ENCODE measurements around the gene AGAP3. TPM values are rescaled to one million over a fixed set of nuclear protein-coding genes. Genes with fewer than 3 reads are reported as not detected.

Gene AGAP3
- total RNA-seq, 3 donors from 2014 or later: 29.7 to 46.3 (median 35.1) TPM

- ATAC-seq: peak; percentile 32 to 33
- Mint-ChIP-seq H3K36me3 (ENCODE audit: insufficient read depth) (peaks cover 6% of the 10 kb centered on the region), H3K4me3 (peak overlapping the region; percentile 29), H3K4me1 (ENCODE audit: low read depth) (peaks cover 15% of the 10 kb centered on the region), H3K27me3 (ENCODE audit: low read depth) (peaks cover 12% of the 10 kb centered on the region), H3K9me3 (no peaks in the 10 kb centered on the region)
- DNase-seq: no peak
These were observed 28.1 kb downstream of the AGAP3 start for GRCh38 chr7:151114151-151115090.

- H3K4me1 Mint-ChIP-seq (ENCODE audit: low read depth): peaks cover 15% of the 10 kb centered on the region
- H3K27me3 Mint-ChIP-seq (ENCODE audit: low read depth): peaks cover 12% of the 10 kb centered on the region
- peak overlapping the region; percentile 69 for H3K4me3 Mint-ChIP-seq
- H3K9me3 Mint-ChIP-seq: no peaks in the 10 kb centered on the region
- peaks cover 7% of the 10 kb centered on the region for H3K36me3 Mint-ChIP-seq (ENCODE audit: insufficient read depth)
- ATAC-seq: peak; percentile 67 to 73
- DNase-seq: peak; percentile 23
These were observed 29.0 kb downstream of the AGAP3 start for GRCh38 chr7:151115121-151115835.

DNA sequence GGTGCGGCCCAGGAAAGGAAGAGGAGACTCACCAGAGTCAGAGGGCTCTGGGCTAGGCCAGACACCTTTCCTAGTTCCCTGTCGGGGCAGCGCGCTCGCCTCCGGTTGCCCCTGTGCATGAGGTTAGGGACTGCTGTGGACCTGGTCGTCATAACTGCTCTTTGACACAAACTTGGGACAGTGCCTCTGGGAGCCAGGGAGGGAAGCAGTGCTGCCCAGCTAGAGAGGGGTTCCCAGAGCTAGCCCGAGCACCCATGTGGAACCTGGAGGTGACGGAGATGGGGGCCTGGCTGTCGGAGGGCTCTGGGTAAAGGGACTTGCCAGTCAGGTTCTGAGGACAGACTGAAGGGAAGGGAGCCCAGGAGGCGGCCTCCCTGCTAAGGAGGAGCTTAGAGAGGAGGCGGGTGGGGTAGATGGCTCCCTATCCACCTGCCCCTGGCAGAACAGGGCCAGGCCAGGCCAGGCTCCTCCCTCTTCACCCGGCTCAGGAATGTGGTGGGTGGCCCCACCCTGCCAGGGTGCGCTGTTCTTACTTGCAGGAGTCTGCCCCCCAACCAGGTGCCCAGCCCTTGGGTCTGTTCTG lies 29.7 kb downstream of the AGAP3 start:
- Mint-ChIP-seq H3K4me1 (ENCODE audit: low read depth) (peaks cover 15% of the 10 kb centered on the region), H3K9me3 (no peaks in the 10 kb centered on the region), H3K36me3 (ENCODE audit: insufficient read depth) (peaks cover 13% of the 10 kb centered on the region), H3K27me3 (ENCODE audit: low read depth) (peaks cover 12% of the 10 kb centered on the region), H3K4me3 (peak overlapping the region; percentile 69)
- no peak for DNase-seq
- ATAC-seq: no peak

- DNase-seq: no peak
- peak overlapping the region; percentile 43 for H3K4me3 Mint-ChIP-seq
- no peaks in the 10 kb centered on the region for H3K9me3 Mint-ChIP-seq
- peaks cover 15% of the 10 kb centered on the region for H3K36me3 Mint-ChIP-seq (ENCODE audit: insufficient read depth)
- H3K4me1 Mint-ChIP-seq (ENCODE audit: low read depth): peaks cover 16% of the 10 kb centered on the region
- peaks cover 12% of the 10 kb centered on the region for H3K27me3 Mint-ChIP-seq (ENCODE audit: low read depth)
- no peak for ATAC-seq
These were observed 30.5 kb downstream of the AGAP3 start for GRCh38 chr7:151116603-151117440.

- DNase-seq (peak; percentile 35), ATAC-seq (peak in 1 of 2 donors; percentile 23)
- peaks cover 12% of the 10 kb centered on the region for H3K27me3 Mint-ChIP-seq (ENCODE audit: low read depth)
- peak overlapping the region; percentile 35 for H3K4me3 Mint-ChIP-seq
- H3K4me1 Mint-ChIP-seq (ENCODE audit: low read depth): peaks cover 16% of the 10 kb centered on the region
- peaks cover 15% of the 10 kb centered on the region for H3K36me3 Mint-ChIP-seq (ENCODE audit: insufficient read depth)
- no peaks in the 10 kb centered on the region for H3K9me3 Mint-ChIP-seq
These were observed 31.3 kb downstream of the AGAP3 start for GRCh38 chr7:151117565-151117964.

DNA sequence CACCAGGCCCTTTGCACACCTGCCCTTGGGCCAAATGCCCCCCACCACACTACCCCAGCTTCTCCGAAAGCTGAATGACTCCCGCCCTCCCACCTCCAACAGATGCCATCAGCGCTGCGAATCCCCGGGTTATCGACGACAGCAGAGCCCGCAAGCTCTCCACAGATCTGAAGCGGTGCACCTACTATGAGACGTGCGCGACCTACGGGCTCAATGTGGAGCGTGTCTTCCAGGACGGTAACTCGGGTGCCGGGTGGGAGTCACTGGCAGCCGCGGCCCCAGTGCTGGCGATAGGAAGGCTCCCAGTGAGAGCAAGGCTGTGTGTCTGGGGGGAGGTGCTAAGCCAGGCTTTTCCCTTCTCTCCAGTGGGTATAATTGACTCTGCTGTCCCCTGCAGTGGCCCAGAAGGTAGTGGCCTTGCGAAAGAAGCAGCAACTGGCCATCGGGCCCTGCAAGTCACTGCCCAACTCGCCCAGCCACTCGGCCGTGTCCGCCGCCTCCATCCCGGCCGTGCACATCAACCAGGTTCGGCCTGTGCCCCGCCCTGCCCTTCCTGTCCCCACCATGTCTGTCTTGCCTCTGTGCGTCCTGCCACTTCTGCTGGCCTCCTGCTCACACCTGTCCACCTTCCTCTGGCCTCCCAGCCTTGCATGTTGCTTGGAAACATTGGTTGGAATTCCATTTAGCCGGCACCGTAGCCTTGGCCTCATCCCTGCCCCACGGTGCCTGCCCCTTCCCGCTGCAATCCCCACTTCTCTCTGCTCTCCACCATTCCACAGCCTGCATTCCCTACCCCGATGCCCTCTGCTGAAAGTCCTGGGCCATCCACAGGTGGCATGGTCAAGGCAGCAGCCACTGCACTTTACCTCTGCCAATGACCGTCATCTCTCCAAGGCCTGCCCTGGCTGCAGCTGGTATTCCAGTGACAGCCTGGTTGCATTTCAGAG lies 32.1 kb downstream of the AGAP3 start:
- no peak overlapping the region for H3K4me3 Mint-ChIP-seq

DNA sequence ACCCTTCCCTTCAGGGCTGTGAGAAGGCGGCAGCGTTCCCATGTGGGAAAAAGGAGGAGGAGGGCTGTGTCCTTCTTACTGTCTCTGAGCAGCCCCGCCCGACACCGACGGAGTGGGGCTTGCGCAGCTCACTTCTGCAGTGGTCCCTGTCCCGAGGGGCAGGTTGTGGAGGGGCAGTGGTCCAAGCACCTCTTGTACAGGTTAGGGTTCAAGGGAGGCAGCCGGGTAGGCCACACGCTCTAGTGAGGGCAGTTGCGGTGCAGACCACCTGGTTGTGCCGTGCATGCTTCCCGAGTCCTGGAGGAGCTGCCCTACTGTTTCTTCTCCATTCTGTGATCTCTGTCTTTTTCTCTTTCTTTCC lies 32.8 kb downstream of the AGAP3 start:
- Mint-ChIP-seq H3K27me3 (ENCODE audit: low read depth) (peaks cover 4% of the 10 kb centered on the region), H3K4me3 (no peak overlapping the region), H3K36me3 (ENCODE audit: insufficient read depth) (peaks cover 15% of the 10 kb centered on the region), H3K9me3 (no peaks in the 10 kb centered on the region), H3K4me1 (ENCODE audit: low read depth) (peaks cover 17% of the 10 kb centered on the region)
- ATAC-seq (no peak), DNase-seq (no peak)

More for the DNA sequence above, 32.1 kb downstream of the AGAP3 start:
- H3K4me1 Mint-ChIP-seq (ENCODE audit: low read depth): peaks cover 16% of the 10 kb centered on the region
- H3K36me3 Mint-ChIP-seq (ENCODE audit: insufficient read depth): peaks cover 15% of the 10 kb centered on the region
- H3K27me3 Mint-ChIP-seq (ENCODE audit: low read depth): peaks cover 7% of the 10 kb centered on the region
- H3K9me3 Mint-ChIP-seq: no peaks in the 10 kb centered on the region
- DNase-seq (no peak), ATAC-seq (no peak)

DNA sequence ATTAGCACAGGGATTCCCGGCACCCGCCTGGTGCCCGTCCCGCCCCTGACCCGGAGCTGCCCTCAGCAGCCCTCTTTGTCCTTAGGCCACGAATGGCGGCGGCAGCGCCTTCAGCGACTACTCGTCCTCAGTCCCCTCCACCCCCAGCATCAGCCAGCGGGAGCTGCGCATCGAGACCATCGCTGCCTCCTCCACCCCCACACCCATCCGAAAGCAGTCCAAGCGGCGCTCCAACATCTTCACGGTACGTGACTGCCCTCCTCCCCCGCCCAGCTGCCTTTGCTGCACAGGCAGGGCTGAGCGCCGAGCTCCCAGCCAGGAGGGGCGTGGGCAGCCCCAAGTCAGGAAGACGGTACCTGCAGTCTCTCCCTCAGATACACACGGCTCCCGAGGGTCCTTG lies 33.6 kb downstream of the AGAP3 start:
- Mint-ChIP-seq H3K9me3 (no peaks in the 10 kb centered on the region), H3K36me3 (ENCODE audit: insufficient read depth) (peaks cover 15% of the 10 kb centered on the region), H3K4me3 (no peak overlapping the region), H3K4me1 (ENCODE audit: low read depth) (peaks cover 20% of the 10 kb centered on the region), H3K27me3 (ENCODE audit: low read depth) (peaks cover 3% of the 10 kb centered on the region)
- ATAC-seq: no peak
- no peak for DNase-seq

- ATAC-seq (no peak), DNase-seq (no peak)
- peaks cover 15% of the 10 kb centered on the region for H3K36me3 Mint-ChIP-seq (ENCODE audit: insufficient read depth)
- no peaks in the 10 kb centered on the region for H3K9me3 Mint-ChIP-seq
- H3K4me1 Mint-ChIP-seq (ENCODE audit: low read depth): peaks cover 17% of the 10 kb centered on the region
- H3K4me3 Mint-ChIP-seq: no peak overlapping the region
- H3K27me3 Mint-ChIP-seq (ENCODE audit: low read depth): peaks cover 2% of the 10 kb centered on the region
These were observed 34.6 kb downstream of the AGAP3 start for GRCh38 chr7:151120896-151121295.

GRCh38 chr7:151121380-151122170 lies 35.3 kb downstream of the AGAP3 start:
- DNase-seq (no peak), ATAC-seq (no peak)
- Mint-ChIP-seq H3K36me3 (ENCODE audit: insufficient read depth) (peaks cover 15% of the 10 kb centered on the region), H3K9me3 (no peaks in the 10 kb centered on the region), H3K4me1 (ENCODE audit: low read depth) (peaks cover 16% of the 10 kb centered on the region), H3K27me3 (ENCODE audit: low read depth) (no peaks in the 10 kb centered on the region), H3K4me3 (no peak overlapping the region)

DNA sequence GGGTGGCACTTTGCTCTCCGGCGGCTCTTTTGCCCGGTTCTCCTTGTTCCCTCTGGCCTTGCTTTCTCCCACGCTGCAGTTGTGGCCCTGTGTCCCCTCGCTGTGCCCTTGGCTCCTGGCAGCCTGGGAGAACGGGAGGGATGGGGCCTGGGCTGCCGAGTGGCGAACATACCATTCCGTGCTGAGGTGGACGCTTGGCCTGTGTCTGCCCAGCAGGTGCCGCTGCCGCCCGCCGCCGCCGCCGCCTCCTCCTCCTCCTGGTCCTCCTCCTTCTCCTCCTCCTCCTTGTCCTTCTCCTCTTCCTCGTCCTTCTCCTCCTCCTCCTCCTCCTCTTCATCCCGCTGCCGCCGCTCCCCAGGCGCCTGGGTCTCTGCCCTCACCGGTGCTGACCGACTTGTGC lies 36.0 kb downstream of the AGAP3 start:
- no peak overlapping the region for H3K4me3 Mint-ChIP-seq
- no peaks in the 10 kb centered on the region for H3K27me3 Mint-ChIP-seq (ENCODE audit: low read depth)
- H3K4me1 Mint-ChIP-seq (ENCODE audit: low read depth): peaks cover 14% of the 10 kb centered on the region
- no peaks in the 10 kb centered on the region for H3K9me3 Mint-ChIP-seq
- DNase-seq (no peak), ATAC-seq (no peak)
- H3K36me3 Mint-ChIP-seq (ENCODE audit: insufficient read depth): peaks cover 15% of the 10 kb centered on the region

DNA sequence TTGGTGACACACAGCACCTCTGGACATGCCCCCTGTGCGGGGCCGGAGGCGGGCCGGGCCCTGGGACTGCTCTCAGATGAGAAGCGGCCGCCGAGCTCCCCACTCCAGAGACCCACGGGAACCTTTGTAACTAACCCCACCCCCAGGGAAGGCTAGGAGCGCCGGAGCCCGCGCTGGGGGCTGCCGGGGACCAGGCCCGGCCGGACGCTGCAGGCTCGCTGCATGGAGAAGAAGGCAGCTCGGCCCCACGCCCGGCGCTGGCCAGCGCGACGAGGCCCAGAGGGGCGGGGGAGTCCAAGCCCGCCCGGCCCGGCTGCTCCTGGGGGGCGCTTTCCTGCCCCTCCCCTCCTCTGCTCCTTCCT lies 36.5 kb downstream of the AGAP3 start:
- Mint-ChIP-seq H3K9me3 (no peaks in the 10 kb centered on the region), H3K27me3 (ENCODE audit: low read depth) (no peaks in the 10 kb centered on the region), H3K36me3 (ENCODE audit: insufficient read depth) (peaks cover 15% of the 10 kb centered on the region), H3K4me1 (ENCODE audit: low read depth) (peaks cover 11% of the 10 kb centered on the region), H3K4me3 (no peak overlapping the region)
- ATAC-seq (no peak), DNase-seq (no peak)
